ENCODE results near the gene OTP. TPM values are rescaled to one million over a fixed set of nuclear protein-coding genes. Genes with fewer than 3 reads are reported as not detected.
A peak's percentile ranks its signal among the peaks of the same experiment; 100 is the strongest.

Gene OTP
- total RNA-seq, 4 donors from 2014 or later = not detected

GRCh38 chr5:77638763-77639671 is 504 bp upstream of the OTP start:
- Histone ChIP-seq H3K4me1 (peaks cover 47% of the 10 kb centered on the region), H3K9me3 (no peaks in the 10 kb centered on the region), H3K4me3 (no peak overlapping the region), H3K27ac (no peak overlapping the region), H3K36me3 (no peaks in the 10 kb centered on the region), H3K27me3 (peaks cover 100% of the 10 kb centered on the region)
- no peak for DNase-seq (ENCODE audit: low spot score in 2 of 2)
- TF ChIP-seq EP300 (IDR thresholded peaks at IDR 0.05) (no peak), POLR2A (IDR thresholded peaks at IDR 0.05) (no peak), POLR2AphosphoS5 (IDR thresholded peaks at IDR 0.05) (no peak), CTCF (IDR thresholded peaks at IDR 0.05) (no peak)
- WGBS = 44% methylated on average over 15 of the region's 61 CpGs

GRCh38 chr5:77637170-77637997 is 1.1 kb downstream of the OTP start:
- H3K4me3 ChIP-seq = peak overlapping the region; percentile 7
- no peak overlapping the region for H3K27ac ChIP-seq
- no peak for DNase-seq (ENCODE audit: low spot score in 2 of 2)
- H3K36me3 ChIP-seq = no peaks in the 10 kb centered on the region
- 8% methylated on average over 31 of the region's 43 CpGs for WGBS
- peaks cover 41% of the 10 kb centered on the region for H3K4me1 ChIP-seq
- TF ChIP-seq EP300 (IDR thresholded peaks at IDR 0.05) (no peak), POLR2AphosphoS5 (IDR thresholded peaks at IDR 0.05) (no peak), POLR2A (IDR thresholded peaks at IDR 0.05) (no peak), CTCF (IDR thresholded peaks at IDR 0.05) (no peak)
- H3K9me3 ChIP-seq = no peaks in the 10 kb centered on the region
- H3K27me3 ChIP-seq = peaks cover 100% of the 10 kb centered on the region

GRCh38 chr5:77636641-77637169 is 1.8 kb downstream of the OTP start:
- no peak overlapping the region for H3K4me3 ChIP-seq
- no peaks in the 10 kb centered on the region for H3K36me3 ChIP-seq
- no peak overlapping the region for H3K27ac ChIP-seq
- peaks cover 45% of the 10 kb centered on the region for H3K4me1 ChIP-seq
- peaks cover 100% of the 10 kb centered on the region for H3K27me3 ChIP-seq
- H3K9me3 ChIP-seq = no peaks in the 10 kb centered on the region
- DNase-seq (ENCODE audit: low spot score in 2 of 2) = no peak
- WGBS = 10% methylated on average over 2 of the region's 34 CpGs
- TF ChIP-seq EP300 (IDR thresholded peaks at IDR 0.05) (no peak), POLR2AphosphoS5 (IDR thresholded peaks at IDR 0.05) (no peak), CTCF (IDR thresholded peaks at IDR 0.05) (no peak)

- Histone ChIP-seq H3K4me3 (no peak overlapping the region), H3K4me1 (peaks cover 48% of the 10 kb centered on the region), H3K36me3 (no peaks in the 10 kb centered on the region), H3K9me3 (no peaks in the 10 kb centered on the region), H3K27me3 (peaks cover 100% of the 10 kb centered on the region), H3K27ac (no peak overlapping the region)
- 9% methylated on average over 27 of the region's 30 CpGs for WGBS
- no peak for TF ChIP-seq EP300 (IDR thresholded peaks at IDR 0.05)
- no peak for DNase-seq (ENCODE audit: low spot score in 2 of 2)
These were observed 2.4 kb downstream of the OTP start for GRCh38 chr5:77635917-77636640.

- 24% methylated on average over 11 of the region's 11 CpGs for WGBS
- Histone ChIP-seq H3K9me3 (no peaks in the 10 kb centered on the region), H3K4me1 (peaks cover 49% of the 10 kb centered on the region), H3K36me3 (no peaks in the 10 kb centered on the region), H3K27ac (no peak overlapping the region), H3K4me3 (no peak overlapping the region), H3K27me3 (peaks cover 100% of the 10 kb centered on the region)
- no peak for DNase-seq (ENCODE audit: low spot score in 2 of 2)
- TF ChIP-seq POLR2A (IDR thresholded peaks at IDR 0.05) (no peak), CTCF (IDR thresholded peaks at IDR 0.05) (no peak), POLR2AphosphoS5 (IDR thresholded peaks at IDR 0.05) (no peak), EP300 (IDR thresholded peaks at IDR 0.05) (no peak)
These were observed 3.2 kb downstream of the OTP start for GRCh38 chr5:77635067-77635916.

All from suprapubic skin (tissue), 4 donors.